ENCODE data around the gene PIGB. TPM values are rescaled to one million over a fixed set of nuclear protein-coding genes. Genes with fewer than 3 reads are reported as not detected.
"Not testable (repeated sequence)": the region's sequence is repeated elsewhere in the genome, so short reads cannot be mapped to it uniquely, and the experiment has no call there.

PIGB gene
- total RNA-seq, 1 donor from 2014 or later, result 6.1 TPM

DNA sequence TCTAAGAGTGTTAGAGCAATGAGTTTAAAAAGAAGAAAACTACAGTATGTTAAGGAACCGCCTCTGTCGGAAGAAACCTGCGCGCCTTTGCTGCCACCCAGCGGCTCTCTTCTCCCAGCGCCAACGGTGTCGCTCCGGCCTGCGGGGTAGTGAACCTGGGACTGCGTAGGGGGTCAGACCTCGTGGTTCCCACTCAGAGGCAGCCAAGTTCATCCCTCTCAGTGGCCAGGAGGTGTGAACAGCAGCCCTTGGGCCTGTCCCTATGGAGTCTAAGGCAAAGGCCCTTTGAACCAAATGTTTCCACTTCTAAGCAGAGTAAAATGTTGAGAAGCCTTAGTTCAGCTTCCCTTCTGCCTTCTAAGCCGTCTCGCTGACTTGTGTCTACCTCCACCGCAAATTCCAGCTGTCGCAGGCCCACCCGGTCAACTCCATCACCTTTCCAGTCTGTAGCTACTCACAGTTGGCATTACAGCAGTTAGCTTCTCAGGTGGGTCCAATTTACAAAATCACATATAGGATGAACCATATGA, 28.4 kb upstream of the PIGB start:
- no peak for FAIRE-seq
- DNase-seq (ENCODE audit: low spot score in 2 of 2), result peak; percentile 69 to 78

DNA sequence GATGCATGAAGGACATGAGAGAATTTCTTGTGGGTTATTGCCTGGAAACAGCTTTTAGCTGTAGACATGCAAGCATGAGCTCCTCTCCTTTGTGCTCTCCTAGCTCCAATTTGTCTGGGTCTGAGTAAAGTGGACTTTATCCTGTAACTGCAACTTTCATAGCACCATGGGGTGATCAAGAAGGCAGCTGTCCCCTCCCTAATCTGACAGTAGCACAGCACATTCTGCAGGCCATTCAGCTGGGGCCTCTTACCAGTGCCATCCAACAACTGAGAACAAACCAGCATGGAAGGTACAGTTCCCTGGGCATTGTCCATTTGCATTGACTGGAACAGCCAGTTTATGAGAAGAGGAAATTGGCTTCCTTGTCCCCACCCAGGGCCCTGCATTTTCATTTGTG, 21.7 kb upstream of the PIGB start:
- no peak for DNase-seq (ENCODE audit: low spot score in 2 of 2)
- no peak for FAIRE-seq

GRCh38 chr15:55302801-55303200, 16.2 kb upstream of the PIGB start:
- not testable (repeated sequence) for DNase-seq (ENCODE audit: low spot score in 2 of 2); FAIRE-seq

- no peak for DNase-seq (ENCODE audit: low spot score in 2 of 2)
- FAIRE-seq, result no peak
These were observed 665 bp downstream of the PIGB start for GRCh38 chr15:55319537-55320237.

- DNase-seq (ENCODE audit: low spot score in 2 of 2), result no peak
- FAIRE-seq, result no peak
These were observed 1.2 kb downstream of the PIGB start for GRCh38 chr15:55320238-55320550.

- FAIRE-seq, result no peak
- no peak for DNase-seq (ENCODE audit: low spot score in 2 of 2)
These were observed 1.9 kb downstream of the PIGB start for GRCh38 chr15:55320963-55321362.

DNA sequence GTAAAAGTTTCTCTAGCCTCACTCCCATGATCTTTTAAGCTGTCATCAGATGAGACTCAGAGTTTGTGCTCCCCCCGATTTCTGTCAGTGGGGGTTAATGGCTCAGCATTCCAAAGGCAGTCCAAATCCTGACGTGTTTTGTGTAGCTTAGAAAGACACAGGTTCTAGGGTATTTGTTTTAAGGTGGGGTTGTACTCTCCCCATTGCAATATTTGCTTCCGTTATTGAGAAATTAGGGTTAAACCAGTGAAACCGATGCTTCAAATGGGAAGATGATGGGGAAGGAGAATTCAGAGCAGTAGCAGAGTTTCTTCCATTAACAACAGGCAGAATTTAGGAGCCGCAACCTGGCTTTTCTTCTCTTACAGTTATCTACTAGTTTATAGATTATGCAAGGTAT, 3.4 kb downstream of the PIGB start:
- DNase-seq (ENCODE audit: low spot score in 2 of 2), result no peak
- no peak for FAIRE-seq

DNA sequence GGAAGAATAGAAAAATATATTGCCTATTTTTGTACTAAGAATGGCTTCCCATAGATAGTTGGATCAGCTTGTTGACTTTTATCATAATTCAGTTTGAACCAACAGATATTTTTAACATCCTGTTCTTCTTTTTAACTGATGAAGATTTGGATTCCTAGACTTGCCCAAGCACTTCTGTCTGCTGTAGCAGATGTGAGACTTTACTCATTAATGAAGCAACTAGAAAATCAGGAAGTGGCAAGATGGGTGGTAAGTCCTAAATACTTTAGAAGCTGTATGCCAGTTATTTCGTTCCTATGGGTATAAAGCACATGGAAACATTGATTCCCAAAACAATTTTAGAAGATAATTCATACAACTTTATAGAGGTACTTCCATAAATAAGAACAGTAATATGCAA, 8.4 kb downstream of the PIGB start:
- no peak for FAIRE-seq

GRCh38 chr15:55334371-55334770, 15.3 kb downstream of the PIGB start:
- no peak for DNase-seq (ENCODE audit: low spot score in 2 of 2)
- FAIRE-seq, result no peak

More for the DNA sequence above, 8.4 kb downstream of the PIGB start:
- DNase-seq (ENCODE audit: low spot score in 2 of 2), result no peak

DNA sequence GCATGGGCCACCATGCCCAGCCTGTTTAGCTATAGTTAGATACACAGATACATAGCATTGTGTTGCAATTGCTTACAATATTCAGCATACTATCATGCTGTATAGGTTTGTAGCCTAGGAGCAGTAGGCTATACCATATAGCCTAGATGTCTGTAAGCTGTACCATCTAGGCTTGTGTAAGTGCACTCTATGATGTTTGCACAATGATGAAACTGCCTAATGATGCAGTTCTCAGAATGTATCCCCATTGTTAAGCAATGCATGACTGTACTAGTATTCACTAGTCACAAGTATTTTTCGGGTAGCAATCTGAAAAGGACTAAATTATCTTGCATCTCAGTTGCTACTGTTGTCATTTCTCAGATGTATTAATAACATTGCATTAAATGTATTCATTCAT, 16.0 kb downstream of the PIGB start:
- DNase-seq (ENCODE audit: low spot score in 2 of 2) (no peak), FAIRE-seq (no peak)

DNA sequence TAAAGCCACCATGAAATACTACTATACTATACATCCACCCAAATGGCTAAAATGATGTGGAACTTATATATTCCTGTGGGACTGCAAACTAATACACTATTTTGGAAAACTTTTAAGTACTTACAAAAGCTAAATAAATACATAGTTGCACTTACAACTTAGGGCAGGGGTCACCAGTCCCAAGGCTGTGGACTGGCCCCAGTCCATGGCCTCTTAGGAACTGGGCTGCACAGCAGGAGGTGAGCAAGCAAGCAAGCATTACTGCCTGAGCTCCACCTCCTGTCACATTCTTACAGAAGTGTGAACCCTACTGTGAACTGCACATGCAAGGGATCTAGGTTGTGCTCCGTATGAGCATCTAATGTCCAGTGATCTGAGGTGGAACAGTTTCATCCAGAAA, 18.1 kb downstream of the PIGB start:
- DNase-seq (ENCODE audit: low spot score in 2 of 2) (no peak), FAIRE-seq (no peak)

- no peak for FAIRE-seq
- DNase-seq (ENCODE audit: low spot score in 2 of 2), result no peak
These were observed 24.1 kb downstream of the PIGB start for GRCh38 chr15:55343168-55343567.

GRCh38 chr15:55344206-55344605, 25.2 kb downstream of the PIGB start:
- DNase-seq (ENCODE audit: low spot score in 2 of 2) (no peak), FAIRE-seq (no peak)

DNA sequence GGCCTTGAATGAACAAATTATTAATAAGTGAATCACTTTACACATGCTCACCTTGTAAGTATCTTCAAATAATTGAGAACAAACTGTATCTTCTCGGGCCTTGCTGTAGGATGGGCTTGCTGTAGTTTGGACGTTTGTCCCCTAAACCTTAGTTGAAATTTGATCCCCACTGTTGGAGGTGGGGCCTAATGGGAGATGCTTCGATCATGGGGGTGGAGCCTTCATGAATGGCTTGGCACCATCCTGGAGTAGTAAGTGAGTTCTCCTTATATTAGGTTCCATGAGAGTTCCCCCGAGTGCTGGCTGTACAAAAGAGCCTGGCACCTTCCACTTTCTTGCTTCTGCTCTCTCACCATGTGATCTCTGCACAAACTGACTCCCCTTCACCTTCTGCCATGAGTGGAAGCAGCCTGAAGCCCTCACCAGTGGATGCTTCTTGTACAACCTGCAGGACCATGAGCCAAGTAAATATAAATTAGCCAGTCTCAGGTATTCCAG, 29.3 kb downstream of the PIGB start:
- no peak for DNase-seq (ENCODE audit: low spot score in 2 of 2)
- no peak for FAIRE-seq

GRCh38 chr15:55349282-55349681, 30.3 kb downstream of the PIGB start:
- DNase-seq (ENCODE audit: low spot score in 2 of 2) (no peak), FAIRE-seq (no peak)

DNA sequence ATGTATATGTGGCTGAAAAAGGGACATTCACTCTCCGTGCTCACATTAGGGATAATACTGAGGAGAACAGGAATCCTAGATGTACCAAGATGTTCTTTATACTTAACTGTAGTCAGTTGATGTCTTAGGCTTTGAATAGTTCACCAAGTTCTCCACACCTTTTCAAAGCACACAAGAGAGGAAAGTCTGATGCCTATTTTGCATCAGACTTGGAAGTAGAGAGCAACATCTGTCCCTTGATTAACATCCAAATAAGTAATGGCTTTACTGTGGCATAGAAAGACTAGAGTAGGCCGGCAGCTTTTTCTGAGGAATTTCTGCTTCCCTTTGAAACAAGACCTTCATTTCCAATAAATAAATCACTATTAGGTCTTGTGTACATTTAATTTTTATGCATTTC, 34.0 kb downstream of the PIGB start:
- no peak for FAIRE-seq
- DNase-seq (ENCODE audit: low spot score in 2 of 2), result no peak

DNA sequence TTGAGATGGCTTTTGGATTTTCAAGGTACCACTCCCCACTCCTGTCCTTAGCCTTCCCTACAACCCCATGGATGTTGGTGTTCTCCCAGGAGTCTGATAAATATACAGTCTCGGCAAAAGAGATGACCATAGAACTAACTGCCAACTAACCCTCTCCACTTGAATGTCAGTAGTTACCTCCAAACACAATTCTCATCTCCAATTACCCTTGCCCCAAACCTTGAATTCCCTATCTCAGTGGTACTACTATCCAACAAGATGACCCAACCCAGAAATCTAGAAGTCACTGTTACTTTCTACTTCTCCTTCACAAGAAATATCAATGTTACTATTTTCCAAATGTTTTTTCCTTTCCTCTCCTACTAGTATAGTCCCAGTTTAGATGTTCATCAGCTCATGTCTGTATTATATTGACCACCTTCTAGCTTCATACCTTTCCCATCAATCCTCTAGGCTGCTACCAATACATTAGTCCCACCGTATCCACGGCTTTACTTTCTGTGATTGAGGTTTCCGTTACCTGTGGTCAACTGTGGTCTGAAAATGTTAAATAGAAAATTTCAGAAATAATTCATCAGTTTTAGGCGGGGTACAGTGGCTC, 38.1 kb downstream of the PIGB start:
- no peak for FAIRE-seq
- DNase-seq (ENCODE audit: low spot score in 2 of 2), result no peak

DNA sequence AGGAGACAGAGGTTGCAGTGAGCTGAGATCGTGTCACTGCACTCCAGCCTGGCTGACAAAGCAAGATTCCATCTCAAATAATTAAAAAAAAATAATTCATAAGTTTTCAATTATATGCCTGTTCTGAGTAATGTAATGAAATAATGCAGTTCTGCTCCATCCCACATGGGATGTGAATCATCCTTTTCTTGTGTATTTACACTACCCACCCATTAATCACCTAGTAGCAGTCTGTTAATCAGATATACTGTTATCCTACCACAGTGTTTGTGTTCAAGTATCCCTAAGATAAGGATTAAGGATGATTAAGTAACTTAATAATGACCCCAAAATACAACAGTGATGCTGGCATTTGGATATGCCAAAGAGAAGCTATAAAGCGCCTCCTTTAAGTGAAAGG, 38.8 kb downstream of the PIGB start:
- FAIRE-seq (no peak), DNase-seq (ENCODE audit: low spot score in 2 of 2) (no peak)

DNA sequence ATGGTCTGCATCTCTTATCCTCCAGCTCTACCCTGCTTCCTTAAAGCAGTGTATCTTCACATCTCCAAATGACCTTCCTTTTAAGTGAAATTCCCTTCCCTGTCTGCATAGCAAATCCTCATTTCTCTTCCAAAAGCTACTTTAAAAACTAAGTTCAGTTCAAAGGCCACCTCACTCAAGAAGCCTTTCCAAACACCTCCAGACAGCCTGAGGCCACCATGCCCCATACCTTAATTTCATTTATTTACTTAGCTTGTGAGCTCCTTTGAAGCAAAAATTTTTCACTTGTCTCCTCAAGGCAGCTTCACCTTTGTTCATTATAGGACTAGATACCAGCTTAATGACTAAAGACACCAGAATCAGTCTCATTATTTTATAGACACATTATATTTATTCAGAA, 39.4 kb downstream of the PIGB start:
- FAIRE-seq (no peak), DNase-seq (ENCODE audit: low spot score in 2 of 2) (no peak)

- no peak for FAIRE-seq
- DNase-seq (ENCODE audit: low spot score in 2 of 2), result peak in 1 of 2 donors; percentile 16
These were observed 41.2 kb downstream of the PIGB start for GRCh38 chr15:55360256-55360655.

DNA sequence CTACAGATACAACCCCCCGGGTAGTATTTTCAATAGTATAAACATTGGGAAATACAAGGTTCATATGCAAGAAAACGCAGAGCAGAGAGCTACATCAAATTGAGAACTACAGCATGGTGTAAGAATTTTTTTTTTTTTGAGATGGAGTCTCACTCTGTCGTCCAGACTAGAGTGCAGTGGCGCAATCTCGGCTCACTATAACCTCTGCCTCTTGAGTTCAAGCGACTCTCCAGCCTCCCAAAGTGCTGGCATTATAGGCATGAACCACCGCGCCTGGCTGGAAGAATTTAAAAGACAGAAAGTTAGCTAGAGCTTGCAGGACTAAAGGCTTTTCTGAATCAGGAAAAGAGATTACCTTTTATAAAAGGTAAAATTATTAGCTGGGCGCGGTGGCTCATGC, 42.0 kb downstream of the PIGB start:
- no peak for FAIRE-seq
- DNase-seq (ENCODE audit: low spot score in 2 of 2), result no peak

DNA sequence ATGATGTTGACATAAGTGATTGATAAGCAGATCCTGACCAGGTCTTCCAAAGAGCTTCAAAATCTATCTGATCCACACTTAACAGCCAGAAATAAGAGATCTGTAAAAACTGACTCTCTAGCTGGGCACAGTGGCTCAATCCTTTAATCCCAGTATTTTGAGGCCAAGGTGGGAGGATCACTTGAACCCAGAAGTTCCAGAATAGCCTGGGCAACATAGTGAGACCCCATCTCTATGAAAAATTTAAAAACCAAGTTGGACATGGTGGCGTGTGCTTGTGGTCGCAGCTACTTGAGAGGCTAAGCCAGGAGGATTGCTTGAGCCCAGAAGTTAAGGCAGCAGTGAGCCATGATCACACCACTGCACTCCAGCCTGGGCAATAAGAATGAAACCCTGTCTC, 43.6 kb downstream of the PIGB start:
- FAIRE-seq (no peak), DNase-seq (ENCODE audit: low spot score in 2 of 2) (no peak)

Measured in frontal cortex (tissue), 4 donors.